GM12875 (cell line): ENCODE measurements around the gene HPS6.

ENCODE experiments used
- H3K4me3 ChIP-seq: one replicate; pipeline ENCODE4 v1.5.1; 2011; ENCODE audit warnings: low read depth, low read length, control low read depth
- CTCF ChIP-seq: IDR thresholded peaks from 2 replicates; pipeline ENCODE4 v1.5.1; 2011; ENCODE audit warnings: low read depth, mild to moderate bottlenecking, control low read depth, inconsistent platforms, low read length, moderate library complexity, borderline replicate concordance; ENCODE audit not compliant: insufficient read depth

HPS6 gene

GRCh38 chr10:102101152-102101551 is 36.0 kb downstream of the HPS6 start:
- H3K4me3 ChIP-seq, result no peak overlapping the region
- no peak for TF ChIP-seq CTCF

GRCh38 chr10:102102421-102102820 is 37.3 kb downstream of the HPS6 start:
- no peak for TF ChIP-seq CTCF
- H3K4me3 ChIP-seq, result no peak overlapping the region

GRCh38 chr10:102106998-102107397 is 41.8 kb downstream of the HPS6 start:
- no peak for TF ChIP-seq CTCF
- H3K4me3 ChIP-seq, result no peak overlapping the region

- H3K4me3 ChIP-seq, result no peak overlapping the region
- no peak for TF ChIP-seq CTCF
Measured at GRCh38 chr10:102109166-102110116, 44.3 kb downstream of the HPS6 start.

- H3K4me3 ChIP-seq, result no peak overlapping the region
- no peak for TF ChIP-seq CTCF
Measured at GRCh38 chr10:102111276-102111675, 46.1 kb downstream of the HPS6 start.

GRCh38 chr10:102112210-102112817 is 47.2 kb downstream of the HPS6 start:
- TF ChIP-seq CTCF, result peak; percentile 33; the same call in 1 of the 2 replicates

More at GRCh38 chr10:102112210-102112817, 47.2 kb downstream of the HPS6 start:
- H3K4me3 ChIP-seq, result no peak overlapping the region
